HL-60 (cell line): ENCODE data around the gene BBS9.

Experiments
- DNase-seq, 2 experiments: peaks; one replicate each; pipeline ENCODE4 v3.0.0-alpha.2; 2010 to 2020; ENCODE audit warnings: low read depth in 1 of 2, low spot score in 1 of 2
- H3K27ac ChIP-seq: fragments of 250-450 bp; sonication (Bioruptor Pico); replicated peaks from 2 replicates; pipeline ENCODE4 v1.5.1; 2020; ENCODE audit warnings: mild to moderate bottlenecking, moderate library complexity
- H3K27me3 ChIP-seq: fragments of 250-450 bp; sonication (Bioruptor Pico); 2 replicates; pipeline ENCODE4 v1.5.1; 2021; ENCODE audit warnings: mild to moderate bottlenecking, moderate library complexity; ENCODE audit not compliant: insufficient read depth, poor library complexity, severe bottlenecking
- H3K4me3 ChIP-seq: replicated peaks from 2 replicates; pipeline ENCODE4 v1.5.1; 2011; ENCODE audit warnings: mild to moderate bottlenecking, control low read depth, low read length; ENCODE audit not compliant: insufficient read depth
- CTCF ChIP-seq: IDR thresholded peaks from one replicate; pipeline ENCODE4 v1.5.1; 2011; ENCODE audit warnings: low read length, control low read depth, inconsistent platforms; ENCODE audit not compliant: insufficient read depth
- GABPA ChIP-seq: IDR thresholded peaks from 2 replicates; pipeline ENCODE4 v1.6.1; 2012; ENCODE audit warnings: low read depth
- POLR2AphosphoS5 ChIP-seq: IDR thresholded peaks from 2 replicates; pipeline ENCODE4 v1.6.1; 2012; ENCODE audit warnings: low read depth
- REST ChIP-seq: IDR thresholded peaks from 2 replicates; pipeline ENCODE4 v1.6.1; 2012; ENCODE audit warnings: low read depth; ENCODE audit not compliant: insufficient replicate concordance
- SPI1 ChIP-seq: IDR thresholded peaks from 2 replicates; pipeline ENCODE4 v1.6.1; 2012; ENCODE audit warnings: low read depth, mild to moderate bottlenecking, borderline replicate concordance

Gene BBS9

GRCh38 chr7:33503736-33504135 is 374.4 kb downstream of the BBS9 start:
- Histone ChIP-seq H3K27ac (no peak overlapping the region), H3K4me3 (no peak overlapping the region), H3K27me3 (no peaks in the 10 kb centered on the region)
- no peak for DNase-seq
- TF ChIP-seq GABPA (no peak), POLR2AphosphoS5 (no peak), REST (no peak), CTCF (no peak), SPI1 (no peak)

- no peak overlapping the region for H3K27ac ChIP-seq
- no peak for TF ChIP-seq SPI1
- TF ChIP-seq REST, result no peak
- no peak for TF ChIP-seq CTCF
- TF ChIP-seq POLR2AphosphoS5, result no peak
- no peak for TF ChIP-seq GABPA
- H3K4me3 ChIP-seq, result no peak overlapping the region
- H3K27me3 ChIP-seq, result no peaks in the 10 kb centered on the region
- no peak for DNase-seq
Measured at GRCh38 chr7:33504266-33504665, 374.9 kb downstream of the BBS9 start.

GRCh38 chr7:33509206-33509605 is 379.8 kb downstream of the BBS9 start:
- no peak for DNase-seq
- no peak for TF ChIP-seq GABPA
- TF ChIP-seq REST, result no peak
- TF ChIP-seq CTCF, result no peak
- no peak for TF ChIP-seq SPI1
- TF ChIP-seq POLR2AphosphoS5, result no peak
- Histone ChIP-seq H3K4me3 (no peak overlapping the region), H3K27me3 (no peaks in the 10 kb centered on the region), H3K27ac (no peak overlapping the region)
